ENCODE measurements around the gene SVBP. TPM values are rescaled to one million over a fixed set of nuclear protein-coding genes. Genes with fewer than 3 reads are reported as not detected.
A peak's percentile ranks its signal among the peaks of the same experiment; 100 is the strongest.

Gene SVBP
- total RNA-seq, 1 experiment from 2014 or later = 32.6 TPM

DNA sequence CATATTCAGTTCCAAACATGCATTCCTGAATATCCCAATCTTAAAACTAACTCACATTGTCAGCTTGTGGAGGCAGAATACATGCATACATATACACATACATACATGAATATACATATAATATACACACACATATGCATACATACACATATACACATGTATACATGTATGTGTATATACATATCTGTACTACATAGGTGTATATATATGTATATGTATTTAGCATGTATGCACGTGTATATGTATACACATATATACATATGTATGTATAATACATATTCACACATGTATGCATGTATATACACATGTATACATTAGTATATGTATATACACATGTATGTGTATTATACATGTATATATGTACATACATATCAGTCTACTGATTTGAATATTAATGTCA is 28.0 kb upstream of the SVBP start:
- peaks cover 9% of the 10 kb centered on the region for H3K36me3 ChIP-seq (ENCODE audit: low read depth)
- peaks cover 21% of the 10 kb centered on the region for H3K4me1 ChIP-seq (replicated peaks; ENCODE audit: insufficient read depth)
- peaks cover 14% of the 10 kb centered on the region for H3K79me2 ChIP-seq (ENCODE audit: low read depth)
- intact Hi-C loops (cut with micrococcal nuclease; ENCODE audit: unreplicated experiment) = no loop called here
- TF ChIP-seq EZH2 (IDR thresholded peaks at IDR 0.05; ENCODE audit: low read depth) (no peak), CTCF (conservative IDR thresholded peaks at IDR 0.05) (no peak)
- H3F3A ChIP-seq (ENCODE audit: insufficient read depth, low read depth) = peaks cover 21% of the 10 kb centered on the region; the same call in 1 of the 2 replicates
- no peaks in the 10 kb centered on the region; the same call in 1 of the 2 replicates for H3K9me3 ChIP-seq (ENCODE audit: insufficient read depth, low read depth)
- H4K20me1 ChIP-seq (ENCODE audit: insufficient read depth) = no peaks in the 10 kb centered on the region
- H3K9me2 ChIP-seq (ENCODE audit: insufficient read depth) = no peaks in the 10 kb centered on the region
- BruUV-seq (replicated peaks) = no TSS peak
- no peaks in the 10 kb centered on the region for H3K27me3 ChIP-seq (ENCODE audit: insufficient read depth, low read depth)
- CTCF ChIA-PET = interaction anchor here (1.4 kb wide), 1 partner anchor 78 kb away, joined by 3 read pairs; no protein-coding TSS in a partner anchor
- H3K27ac ChIP-seq = no peak overlapping the region
- H3K4me3 ChIP-seq = no peak overlapping the region
- POLR2A ChIA-PET (ENCODE audit: unreplicated experiment) = no interaction called here
- no peak for DNase-seq
- H3K4me2 ChIP-seq = no peak overlapping the region; the same call in 1 of the 2 replicates
- no peak overlapping the region for H2AFZ ChIP-seq

- Histone ChIP-seq H3K9me3 (ENCODE audit: insufficient read depth, low read depth) (no peaks in the 10 kb centered on the region; the same call in 1 of the 2 replicates), H4K20me1 (ENCODE audit: insufficient read depth) (no peaks in the 10 kb centered on the region), H3K79me2 (ENCODE audit: low read depth) (peaks cover 14% of the 10 kb centered on the region), H3K9me2 (ENCODE audit: insufficient read depth) (no peaks in the 10 kb centered on the region), H3K36me3 (ENCODE audit: low read depth) (peaks cover 6% of the 10 kb centered on the region), H3K27me3 (ENCODE audit: insufficient read depth, low read depth) (no peaks in the 10 kb centered on the region), H3K27ac (no peak overlapping the region), H3K4me3 (no peak overlapping the region), H3F3A (ENCODE audit: insufficient read depth, low read depth) (peaks cover 21% of the 10 kb centered on the region; the same call in 1 of the 2 replicates), H3K4me2 (no peak overlapping the region), H3K4me1 (replicated peaks; ENCODE audit: insufficient read depth) (peaks cover 21% of the 10 kb centered on the region), H2AFZ (no peak overlapping the region)
- TF ChIP-seq EZH2 (IDR thresholded peaks at IDR 0.05; ENCODE audit: low read depth) = no peak
- TF ChIP-seq CTCF (conservative IDR thresholded peaks at IDR 0.05) = no peak
- intact Hi-C loops (cut with micrococcal nuclease; ENCODE audit: unreplicated experiment) = no loop called here
- no TSS peak for BruUV-seq (replicated peaks)
- peak in 1 of 2 experiments; percentile 41 for DNase-seq
- POLR2A ChIA-PET (ENCODE audit: unreplicated experiment) = no interaction called here
- CTCF ChIA-PET = no interaction called here
Measured at GRCh38 chr1:42844592-42845140, 27.5 kb upstream of the SVBP start.

DNA sequence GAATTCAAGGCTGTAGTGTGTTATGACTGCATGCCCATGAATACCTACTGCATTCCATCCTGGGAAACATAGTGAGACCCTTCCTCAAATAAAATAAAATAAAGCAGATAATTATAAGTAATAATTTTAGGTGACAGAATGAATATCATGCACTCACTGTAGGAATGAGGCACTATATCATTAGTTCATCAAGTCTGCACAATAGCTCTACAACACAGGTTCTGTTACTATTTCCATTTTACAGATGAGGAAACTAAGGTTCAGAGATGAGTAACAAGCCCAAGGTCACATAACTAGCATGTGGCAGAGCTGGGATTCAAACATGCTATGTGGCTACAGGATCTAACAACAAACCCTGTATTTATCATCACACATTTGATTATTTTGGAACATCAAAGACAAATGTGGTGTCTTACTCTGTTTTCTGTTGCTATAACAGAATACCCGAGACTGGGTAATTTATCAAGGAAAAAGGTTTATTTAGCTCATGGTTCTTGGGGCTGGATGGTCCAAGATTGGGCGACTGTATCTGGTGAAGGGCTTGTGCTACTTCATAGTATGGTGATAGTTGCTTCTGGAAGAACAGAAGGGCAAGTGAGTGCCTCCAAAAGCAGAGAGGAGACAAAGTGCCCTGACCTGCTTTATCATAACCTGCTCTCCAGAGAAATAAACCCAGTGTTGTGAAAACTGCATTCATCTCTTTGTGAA is 24.4 kb upstream of the SVBP start:
- Histone ChIP-seq H3F3A (ENCODE audit: insufficient read depth, low read depth) (peaks cover 13% of the 10 kb centered on the region; the same call in 1 of the 2 replicates), H3K4me2 (no peak overlapping the region), H3K27me3 (ENCODE audit: insufficient read depth, low read depth) (no peaks in the 10 kb centered on the region), H3K36me3 (ENCODE audit: low read depth) (no peaks in the 10 kb centered on the region), H3K9me2 (ENCODE audit: insufficient read depth) (no peaks in the 10 kb centered on the region), H4K20me1 (ENCODE audit: insufficient read depth) (no peaks in the 10 kb centered on the region), H3K4me1 (replicated peaks; ENCODE audit: insufficient read depth) (peaks cover 10% of the 10 kb centered on the region; the same call in 1 of the 2 replicates), H2AFZ (no peak overlapping the region), H3K79me2 (ENCODE audit: low read depth) (peaks cover under 1% of the 10 kb centered on the region; the same call in 1 of the 2 replicates), H3K9me3 (ENCODE audit: insufficient read depth, low read depth) (no peaks in the 10 kb centered on the region), H3K27ac (no peak overlapping the region), H3K4me3 (no peak overlapping the region)
- ChIA-PET CTCF (interaction anchor here (0.5 kb wide), 1 partner anchor 491 kb away, joined by 3 read pairs; no protein-coding TSS in a partner anchor), POLR2A (ENCODE audit: unreplicated experiment) (no interaction called here)
- intact Hi-C loops (cut with micrococcal nuclease; ENCODE audit: unreplicated experiment) = no loop called here
- TF ChIP-seq CTCF (conservative IDR thresholded peaks at IDR 0.05) (no peak), EZH2 (IDR thresholded peaks at IDR 0.05; ENCODE audit: low read depth) (no peak)
- no peak for DNase-seq
- no TSS peak for BruUV-seq (replicated peaks)

Data from PC-9 (cell line).